ENCODE data around the gene CREB3L2.
A peak's percentile ranks its signal among the peaks of the same experiment; 100 is the strongest.

The CREB3L2 gene

DNA sequence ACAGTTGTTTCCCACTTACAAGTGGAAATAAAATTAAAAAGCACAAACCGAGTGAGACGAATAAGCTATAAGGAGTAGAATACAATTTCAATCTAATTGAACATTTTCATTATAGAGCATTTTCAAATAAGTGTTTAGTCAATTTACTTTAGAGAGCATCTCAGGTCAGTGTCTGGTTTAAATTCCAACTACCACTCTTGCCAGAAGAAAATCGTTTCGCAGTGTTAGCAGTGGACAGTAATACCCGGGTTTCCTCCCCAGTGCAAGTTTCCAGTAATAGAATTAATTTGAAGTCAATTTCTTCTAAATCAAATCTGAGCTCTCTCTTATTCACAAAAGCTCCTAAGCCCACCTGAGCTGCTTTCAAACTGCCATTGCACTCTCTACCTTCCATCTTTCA, 45.7 kb downstream of the CREB3L2 start:
- H3K4me1 ChIP-seq (ENCODE audit: insufficient read depth, low read length): peaks cover 71% of the 10 kb centered on the region
- H3K9me3 ChIP-seq (ENCODE audit: low read length): no peaks in the 10 kb centered on the region
- no peak overlapping the region for H3K4me3 ChIP-seq (ENCODE audit: low read depth in 1 of 2, low read length in 2 of 2)
- H3K27ac ChIP-seq (ENCODE audit: low read depth, low read length): peak overlapping the region; percentile 41
- no peaks in the 10 kb centered on the region for H3K27me3 ChIP-seq (ENCODE audit: control insufficient read depth in 1 of 2, insufficient read depth in 2 of 2, low read length in 2 of 2)
- no peaks in the 10 kb centered on the region for H3K36me3 ChIP-seq (ENCODE audit: insufficient read depth, low read length)
- no peak overlapping the region for H3K9ac ChIP-seq (ENCODE audit: low read length)

DNA sequence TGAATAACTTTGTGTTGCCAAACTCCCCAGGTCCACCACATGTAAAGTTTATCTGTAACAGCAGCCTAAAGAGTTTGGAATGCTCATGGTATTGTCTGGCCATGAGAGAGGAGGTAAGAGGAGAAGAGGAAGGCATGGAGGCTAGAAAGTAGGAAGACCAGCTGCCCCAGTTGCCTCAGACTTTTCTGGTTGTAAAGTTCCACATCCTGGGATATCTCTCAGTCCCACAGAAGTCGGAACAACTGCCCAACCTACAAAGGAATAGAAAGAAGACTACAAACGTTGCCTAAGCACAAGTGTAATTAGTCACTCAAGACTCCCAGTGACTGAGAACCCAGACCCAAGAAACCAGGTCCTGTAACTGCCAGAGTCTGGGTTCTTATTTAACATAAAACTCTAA, 47.3 kb downstream of the CREB3L2 start:
- peak overlapping the region; percentile 74 for H3K27ac ChIP-seq (ENCODE audit: low read depth, low read length)
- no peaks in the 10 kb centered on the region for H3K27me3 ChIP-seq (ENCODE audit: control insufficient read depth in 1 of 2, insufficient read depth in 2 of 2, low read length in 2 of 2)
- H3K4me1 ChIP-seq (ENCODE audit: insufficient read depth, low read length): peaks cover 71% of the 10 kb centered on the region
- H3K4me3 ChIP-seq (ENCODE audit: low read depth in 1 of 2, low read length in 2 of 2): no peak overlapping the region
- no peaks in the 10 kb centered on the region for H3K9me3 ChIP-seq (ENCODE audit: low read length)
- no peaks in the 10 kb centered on the region for H3K36me3 ChIP-seq (ENCODE audit: insufficient read depth, low read length)
- H3K9ac ChIP-seq (ENCODE audit: low read length): no peak overlapping the region

DNA sequence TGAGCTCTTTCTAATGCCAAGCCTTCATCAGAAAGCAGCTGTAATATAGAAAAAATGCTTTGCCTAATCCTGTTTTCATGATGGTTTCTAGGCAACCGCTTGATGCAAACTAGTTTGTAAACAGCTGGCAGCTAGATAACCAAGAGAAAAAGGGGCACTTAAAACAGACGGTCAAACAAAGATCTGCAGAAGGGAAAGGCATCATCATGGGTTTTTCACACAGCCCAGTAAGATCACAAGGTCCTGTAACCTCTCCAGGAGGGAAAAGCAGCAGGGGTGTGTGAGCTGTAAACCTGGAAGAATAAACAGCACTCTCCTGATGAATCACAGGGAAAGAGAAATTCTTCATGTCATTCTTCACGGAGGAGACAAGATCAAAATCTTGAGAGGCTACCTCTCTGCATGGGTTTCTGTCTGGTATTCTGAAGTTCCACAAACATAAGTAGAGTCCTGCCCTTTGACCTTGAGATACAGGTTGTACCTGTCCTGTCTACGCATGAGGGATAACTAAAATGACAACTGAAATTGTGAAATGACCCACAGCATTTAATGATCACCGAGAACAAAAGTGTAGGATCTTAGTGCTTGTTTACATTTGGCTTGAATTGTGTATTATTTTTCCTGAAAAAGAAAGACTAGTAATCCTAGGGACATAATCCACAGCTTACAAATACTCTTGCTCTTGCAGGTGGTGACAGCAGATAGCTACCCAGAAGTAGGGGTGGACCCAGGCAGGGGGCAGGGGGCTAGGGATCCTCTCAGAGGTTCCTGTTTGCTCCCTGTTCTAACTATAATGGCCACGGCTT, 48.0 kb downstream of the CREB3L2 start:
- no peaks in the 10 kb centered on the region for H3K36me3 ChIP-seq (ENCODE audit: insufficient read depth, low read length)
- no peaks in the 10 kb centered on the region for H3K9me3 ChIP-seq (ENCODE audit: low read length)
- peaks cover 65% of the 10 kb centered on the region for H3K4me1 ChIP-seq (ENCODE audit: insufficient read depth, low read length)
- H3K4me3 ChIP-seq (ENCODE audit: low read depth in 1 of 2, low read length in 2 of 2): no peak overlapping the region
- H3K27ac ChIP-seq (ENCODE audit: low read depth, low read length): peak overlapping the region; percentile 74
- no peaks in the 10 kb centered on the region for H3K27me3 ChIP-seq (ENCODE audit: control insufficient read depth in 1 of 2, insufficient read depth in 2 of 2, low read length in 2 of 2)
- no peak overlapping the region for H3K9ac ChIP-seq (ENCODE audit: low read length)

DNA sequence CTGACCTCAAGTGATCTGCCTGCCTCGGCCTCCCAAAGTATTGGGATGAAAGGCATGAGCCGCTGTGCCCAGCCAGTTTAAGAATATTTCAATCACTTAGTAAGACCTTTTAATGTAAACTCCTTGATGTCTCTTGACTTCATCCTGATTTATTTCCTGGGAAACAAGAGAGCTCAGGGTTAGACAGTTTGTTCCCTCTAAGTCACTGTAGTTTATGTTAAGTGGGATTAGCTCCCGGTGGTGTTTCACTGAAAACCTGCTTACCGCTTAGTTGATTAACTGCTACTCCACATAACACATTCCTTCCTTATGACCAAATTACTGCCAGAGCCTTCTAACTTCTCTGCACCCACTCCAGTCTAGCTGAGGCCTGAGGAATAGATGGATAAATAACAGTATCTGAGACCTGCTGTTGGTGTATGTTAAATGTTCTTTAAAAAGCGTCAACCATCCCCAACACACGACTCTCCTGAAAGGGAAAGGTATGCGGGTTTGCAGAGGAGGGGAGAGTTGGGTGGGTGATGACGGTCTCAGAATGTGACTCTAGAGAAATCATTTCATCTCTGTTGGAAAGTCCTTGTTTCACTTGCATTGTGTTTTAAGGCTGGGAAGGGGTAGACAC, 48.7 kb downstream of the CREB3L2 start:
- no peaks in the 10 kb centered on the region for H3K27me3 ChIP-seq (ENCODE audit: control insufficient read depth in 1 of 2, insufficient read depth in 2 of 2, low read length in 2 of 2)
- peaks cover 58% of the 10 kb centered on the region for H3K4me1 ChIP-seq (ENCODE audit: insufficient read depth, low read length)
- no peak overlapping the region for H3K4me3 ChIP-seq (ENCODE audit: low read depth in 1 of 2, low read length in 2 of 2)
- no peak overlapping the region for H3K9ac ChIP-seq (ENCODE audit: low read length)
- no peaks in the 10 kb centered on the region for H3K36me3 ChIP-seq (ENCODE audit: insufficient read depth, low read length)
- peak overlapping the region; percentile 74 for H3K27ac ChIP-seq (ENCODE audit: low read depth, low read length)
- H3K9me3 ChIP-seq (ENCODE audit: low read length): no peaks in the 10 kb centered on the region

DNA sequence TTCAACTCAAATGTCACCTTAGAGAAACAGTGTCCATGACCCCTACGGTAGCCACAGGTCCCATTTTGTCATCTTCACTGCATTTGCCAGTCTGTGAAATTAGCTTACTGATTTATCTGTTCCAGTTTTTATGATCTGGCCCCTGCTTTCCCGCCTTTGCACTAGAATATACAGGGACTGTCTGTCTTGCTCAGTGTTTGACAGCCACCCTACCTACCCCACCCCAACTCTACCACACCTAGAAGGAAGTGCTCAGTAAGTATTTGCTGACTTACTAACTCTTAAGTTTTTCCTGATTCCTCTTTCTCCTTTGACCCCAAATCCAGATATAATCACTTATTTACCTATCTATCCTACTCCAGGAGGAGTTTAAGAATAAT, 49.5 kb downstream of the CREB3L2 start:
- Histone ChIP-seq H3K4me1 (ENCODE audit: insufficient read depth, low read length) (peaks cover 53% of the 10 kb centered on the region), H3K27ac (ENCODE audit: low read depth, low read length) (peak overlapping the region; percentile 62)

DNA sequence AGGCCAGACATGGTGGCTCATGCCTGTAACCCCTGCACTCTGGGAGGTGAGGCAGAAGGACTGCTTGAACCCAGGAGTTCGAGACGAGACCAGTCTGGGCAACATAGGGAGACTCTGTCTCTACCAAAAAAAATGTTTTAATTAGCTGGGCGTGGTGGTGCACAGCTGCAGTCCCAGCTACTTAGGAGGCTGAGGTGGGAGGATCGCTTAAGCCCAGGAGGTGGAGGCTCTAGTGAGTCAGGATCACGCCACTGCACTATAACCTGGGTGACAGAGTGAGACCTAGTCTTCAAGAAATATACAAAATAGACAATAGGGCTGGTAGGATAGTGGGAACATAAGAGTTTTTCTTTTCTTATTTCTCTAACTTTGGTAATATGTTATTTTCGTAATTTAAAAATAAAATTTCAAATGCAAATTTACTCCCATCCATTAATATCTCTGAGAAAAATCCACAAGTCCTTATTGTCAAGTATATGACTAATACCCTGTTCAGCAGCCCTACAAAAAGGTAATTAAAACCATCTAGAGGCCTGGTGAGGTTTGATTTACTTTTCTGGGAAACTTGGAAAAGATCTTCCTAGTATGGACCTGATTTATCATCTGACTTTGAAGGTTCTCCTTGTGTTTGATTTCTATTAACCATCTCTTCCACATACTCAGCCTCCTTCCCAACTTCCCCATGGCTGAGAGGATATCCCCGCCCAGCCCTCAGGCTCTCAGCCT, 50.0 kb downstream of the CREB3L2 start:
- no peaks in the 10 kb centered on the region for H3K36me3 ChIP-seq (ENCODE audit: insufficient read depth, low read length)
- H3K27me3 ChIP-seq (ENCODE audit: control insufficient read depth in 1 of 2, insufficient read depth in 2 of 2, low read length in 2 of 2): no peaks in the 10 kb centered on the region
- no peak overlapping the region for H3K9ac ChIP-seq (ENCODE audit: low read length)
- no peak overlapping the region for H3K4me3 ChIP-seq (ENCODE audit: low read depth in 1 of 2, low read length in 2 of 2)
- peaks cover 48% of the 10 kb centered on the region for H3K4me1 ChIP-seq (ENCODE audit: insufficient read depth, low read length)
- no peaks in the 10 kb centered on the region for H3K9me3 ChIP-seq (ENCODE audit: low read length)
- no peak overlapping the region for H3K27ac ChIP-seq (ENCODE audit: low read depth, low read length)

More for the DNA sequence above, 49.5 kb downstream of the CREB3L2 start:
- Histone ChIP-seq H3K27me3 (ENCODE audit: control insufficient read depth in 1 of 2, insufficient read depth in 2 of 2, low read length in 2 of 2) (no peaks in the 10 kb centered on the region), H3K9ac (ENCODE audit: low read length) (no peak overlapping the region), H3K4me3 (ENCODE audit: low read depth in 1 of 2, low read length in 2 of 2) (peak overlapping the region in 1 of 2 donors; percentile 2), H3K36me3 (ENCODE audit: insufficient read depth, low read length) (no peaks in the 10 kb centered on the region), H3K9me3 (ENCODE audit: low read length) (no peaks in the 10 kb centered on the region)

DNA sequence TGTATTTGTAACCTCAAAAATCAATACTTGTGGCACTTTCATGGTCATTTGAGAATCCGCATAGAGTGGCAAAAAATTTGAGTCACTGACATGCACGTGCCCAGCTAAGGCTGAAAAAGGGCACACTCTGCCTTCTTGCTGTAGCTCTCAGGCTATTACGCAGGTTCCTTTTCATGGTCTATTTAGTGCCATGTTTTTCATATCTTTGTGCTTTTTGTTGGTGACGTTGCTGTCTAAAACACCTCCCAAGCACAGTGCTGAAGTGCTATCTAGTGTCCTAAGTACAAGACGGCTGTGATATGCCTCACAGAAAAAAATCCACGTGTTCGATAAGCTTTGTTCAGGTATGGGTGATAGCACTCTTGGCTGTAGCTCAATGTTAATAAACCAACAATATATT, 50.9 kb downstream of the CREB3L2 start:
- H3K36me3 ChIP-seq (ENCODE audit: insufficient read depth, low read length): no peaks in the 10 kb centered on the region
- H3K4me1 ChIP-seq (ENCODE audit: insufficient read depth, low read length): peaks cover 41% of the 10 kb centered on the region
- H3K9me3 ChIP-seq (ENCODE audit: low read length): no peaks in the 10 kb centered on the region
- H3K4me3 ChIP-seq (ENCODE audit: low read depth in 1 of 2, low read length in 2 of 2): no peak overlapping the region
- no peak overlapping the region for H3K9ac ChIP-seq (ENCODE audit: low read length)
- H3K27me3 ChIP-seq (ENCODE audit: control insufficient read depth in 1 of 2, insufficient read depth in 2 of 2, low read length in 2 of 2): no peaks in the 10 kb centered on the region
- no peak overlapping the region for H3K27ac ChIP-seq (ENCODE audit: low read depth, low read length)

DNA sequence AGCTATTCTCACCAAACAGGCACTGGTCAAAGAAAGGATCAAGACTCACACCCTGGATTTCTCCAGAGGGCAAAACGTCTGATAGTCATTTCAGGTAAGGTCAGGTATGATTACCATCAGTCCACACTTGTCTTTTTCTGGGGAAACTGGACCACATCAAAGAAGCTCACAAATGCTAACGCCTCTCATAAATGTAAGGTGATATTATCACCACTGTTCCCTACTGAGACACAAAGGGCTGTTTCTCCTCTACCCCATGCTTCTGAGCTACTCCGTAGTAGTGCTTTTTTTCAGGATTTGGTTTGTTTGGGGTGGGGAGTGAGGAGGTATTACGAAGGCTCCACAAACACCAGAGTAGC, 51.6 kb downstream of the CREB3L2 start:
- no peaks in the 10 kb centered on the region for H3K36me3 ChIP-seq (ENCODE audit: insufficient read depth, low read length)
- H3K9ac ChIP-seq (ENCODE audit: low read length): no peak overlapping the region
- H3K27ac ChIP-seq (ENCODE audit: low read depth, low read length): no peak overlapping the region
- no peaks in the 10 kb centered on the region for H3K9me3 ChIP-seq (ENCODE audit: low read length)
- H3K4me3 ChIP-seq (ENCODE audit: low read depth in 1 of 2, low read length in 2 of 2): no peak overlapping the region
- H3K4me1 ChIP-seq (ENCODE audit: insufficient read depth, low read length): peaks cover 33% of the 10 kb centered on the region
- no peaks in the 10 kb centered on the region for H3K27me3 ChIP-seq (ENCODE audit: control insufficient read depth in 1 of 2, insufficient read depth in 2 of 2, low read length in 2 of 2)

DNA sequence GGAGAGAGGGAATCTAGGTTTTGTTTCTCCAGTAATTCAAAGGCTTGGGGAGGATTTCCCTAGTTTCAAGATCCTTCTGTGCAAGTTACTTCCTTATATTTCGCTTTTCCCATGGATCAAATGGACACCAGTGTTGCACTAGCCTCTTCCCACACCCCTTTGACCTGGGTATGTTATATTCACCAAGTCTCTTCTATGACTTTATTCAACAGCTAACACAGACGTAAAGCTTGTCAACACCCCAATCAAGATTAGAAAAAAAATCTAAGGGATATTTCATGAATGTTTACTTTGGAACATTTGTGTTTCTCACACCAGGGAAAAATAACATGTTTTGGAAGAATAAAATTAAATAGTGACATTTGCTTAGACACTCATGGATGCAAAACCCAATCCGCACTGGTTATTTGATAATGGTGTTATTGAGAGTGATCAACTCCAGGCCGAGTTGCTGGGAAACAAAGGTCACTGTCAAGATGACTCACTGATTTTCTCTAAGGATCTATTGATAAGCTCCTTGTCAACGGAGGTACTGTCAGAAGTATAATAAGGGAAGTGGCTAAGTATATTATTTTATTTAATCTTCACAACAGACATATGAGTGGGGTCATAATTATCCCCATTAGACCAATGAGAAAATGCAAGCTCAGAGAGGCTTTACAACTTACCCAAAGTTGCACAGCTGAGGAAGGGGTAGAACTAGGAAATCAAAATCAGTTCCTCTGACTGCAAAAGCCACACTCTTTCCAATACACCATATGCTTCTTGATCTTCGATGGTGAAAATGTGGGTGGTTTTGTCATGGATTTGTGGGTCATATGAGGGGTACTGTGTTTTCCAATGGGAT, 52.2 kb downstream of the CREB3L2 start:
- H3K4me1 ChIP-seq (ENCODE audit: insufficient read depth, low read length): peaks cover 27% of the 10 kb centered on the region
- no peak overlapping the region for H3K27ac ChIP-seq (ENCODE audit: low read depth, low read length)
- H3K36me3 ChIP-seq (ENCODE audit: insufficient read depth, low read length): no peaks in the 10 kb centered on the region
- no peaks in the 10 kb centered on the region for H3K27me3 ChIP-seq (ENCODE audit: control insufficient read depth in 1 of 2, insufficient read depth in 2 of 2, low read length in 2 of 2)
- no peak overlapping the region for H3K4me3 ChIP-seq (ENCODE audit: low read depth in 1 of 2, low read length in 2 of 2)
- no peaks in the 10 kb centered on the region for H3K9me3 ChIP-seq (ENCODE audit: low read length)
- no peak overlapping the region for H3K9ac ChIP-seq (ENCODE audit: low read length)

DNA sequence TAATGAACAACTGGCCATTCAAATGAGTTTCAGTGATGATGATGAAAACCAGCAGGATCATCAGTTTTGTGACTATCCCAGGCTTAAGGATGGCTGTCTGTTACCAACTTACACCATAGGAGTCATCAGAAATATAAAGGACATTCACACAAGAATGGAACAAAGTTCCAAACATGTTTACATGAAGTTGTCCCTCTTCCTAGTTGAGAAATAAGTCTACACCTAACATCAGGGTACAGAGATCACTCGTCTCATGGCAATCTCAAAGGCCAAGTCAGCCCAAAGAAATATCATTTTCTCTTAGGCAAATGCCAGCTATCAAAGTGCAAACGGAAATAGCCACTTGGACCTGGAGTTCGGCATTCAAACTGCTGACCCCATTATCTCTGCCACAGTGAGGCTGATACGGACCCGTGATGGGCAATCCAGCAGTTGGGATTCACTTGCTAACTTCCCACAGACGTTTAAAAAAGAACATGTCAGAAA, 53.0 kb downstream of the CREB3L2 start:
- Histone ChIP-seq H3K36me3 (ENCODE audit: insufficient read depth, low read length) (no peaks in the 10 kb centered on the region), H3K27ac (ENCODE audit: low read depth, low read length) (no peak overlapping the region), H3K4me1 (ENCODE audit: insufficient read depth, low read length) (peaks cover 26% of the 10 kb centered on the region), H3K9me3 (ENCODE audit: low read length) (no peaks in the 10 kb centered on the region), H3K4me3 (ENCODE audit: low read depth in 1 of 2, low read length in 2 of 2) (no peak overlapping the region), H3K9ac (ENCODE audit: low read length) (no peak overlapping the region), H3K27me3 (ENCODE audit: control insufficient read depth in 1 of 2, insufficient read depth in 2 of 2, low read length in 2 of 2) (no peaks in the 10 kb centered on the region)

Data from muscle layer of colon (tissue), 2 donors.